ENCODE data around the gene EXOC6B. TPM values are rescaled to one million over a fixed set of nuclear protein-coding genes. Genes with fewer than 3 reads are reported as not detected.

Gene EXOC6B
- total and polyA plus RNA-seq, 2 of the 8 experiments (the other 6 are each of a cell fraction or from before 2014, with no cell fraction given) = 13.5 to 33.0 TPM

- Histone ChIP-seq H2AFZ (ENCODE audit: low read length) (no peak overlapping the region), H3K36me3 (ENCODE audit: control insufficient read depth in 2 of 4, insufficient read depth in 4 of 4, low read length in 3 of 4) (no peaks in the 10 kb centered on the region), H3K79me2 (ENCODE audit: control insufficient read depth in 1 of 2, insufficient read depth in 2 of 2, low read length in 2 of 2) (peaks cover 0 to 14% of the 10 kb centered on the region in 2 experiments; a peak in 2 of 4 replicates), H3K27me3 (replicated peaks in 1 of 4; ENCODE audit: control insufficient read depth in 3 of 4, extremely low read depth in 1 of 4, insufficient read depth in 3 of 4, low read length in 3 of 4) (no peaks in the 10 kb centered on the region), H3K23ac (ENCODE audit: insufficient read length) (no peak overlapping the region), H3K79me1 (ENCODE audit: low read depth, low read length) (no peaks in the 10 kb centered on the region), H3K27ac (ENCODE audit: low read depth, low read length) (no peak overlapping the region), H2BK15ac (ENCODE audit: low read length) (no peak overlapping the region), H3K14ac (ENCODE audit: insufficient read length) (no peak overlapping the region), H3K4me1 (replicated peaks in 1 of 4; ENCODE audit: control insufficient read depth in 3 of 4, insufficient read depth in 4 of 4, low read length in 3 of 4) (peaks cover 0 to 11% (median 1%) of the 10 kb centered on the region in 4 experiments; a peak in 3 of 7 replicates), H2AK5ac (ENCODE audit: low read depth, low read length) (no peak overlapping the region), H2BK5ac (ENCODE audit: low read depth, low read length) (no peak overlapping the region), H2BK12ac (ENCODE audit: low read depth, low read length) (no peak overlapping the region), H4K8ac (ENCODE audit: extremely low read depth, insufficient read depth, low read length) (no peak overlapping the region), H3K4me2 (ENCODE audit: insufficient read depth in 1 of 2, low read depth in 2 of 2, low read length in 2 of 2) (peak overlapping the region; percentile 46 to 57; a peak in 3 of 4 replicates), H3K9ac (replicated peaks in 1 of 4; ENCODE audit: extremely low read depth in 1 of 4, low read depth in 3 of 4, low read length in 3 of 4) (no peak overlapping the region), H3K4me3 (ENCODE audit: extremely low read depth in 1 of 4, insufficient read depth in 2 of 4, low read depth in 3 of 4, low read length in 4 of 4) (peak overlapping the region in 1 of 4 experiments; percentile 40; a peak in 1 of 8 replicates), H3K9me3 (ENCODE audit: insufficient read depth in 2 of 2, low read depth in 1 of 2, low read length in 1 of 2) (no peaks in the 10 kb centered on the region), H3K23me2 (ENCODE audit: low read depth, low read length) (no peaks in the 10 kb centered on the region), H4K5ac (ENCODE audit: insufficient read length, low read depth, low read length) (peak overlapping the region; percentile 56), H4K20me1 (replicated peaks in 1 of 2; ENCODE audit: control insufficient read depth in 1 of 2, insufficient read depth in 2 of 2, low read length in 2 of 2) (no peaks in the 10 kb centered on the region), H3K56ac (replicated peaks; ENCODE audit: insufficient read length, low read depth, low read length) (no peak overlapping the region), H3K4ac (replicated peaks; ENCODE audit: insufficient read length, low read depth, low read length) (no peak overlapping the region), H2BK120ac (replicated peaks; ENCODE audit: low read depth, low read length) (no peak overlapping the region), H2BK20ac (ENCODE audit: low read length) (no peak overlapping the region), H3K18ac (ENCODE audit: extremely low read depth, low read length) (no peak overlapping the region), H4K91ac (replicated peaks; ENCODE audit: insufficient read length, low read length) (no peak overlapping the region)
- no peak for DNase-seq (ENCODE audit: low read depth in 1 of 2, low spot score in 2 of 2)
- CTCF ChIA-PET (ENCODE audit: partially characterized antibody) = interaction anchor here (0.6 to 1.6 kb wide), 4 partner anchors 109 to 171 kb away, joined by 3 to 4 read pairs (median 3); no protein-coding TSS in a partner anchor
- POLR2A ChIA-PET (ENCODE audit: partially characterized antibody) = no interaction called here
- FAIRE-seq = peak; percentile 93
- WGBS, 2 experiments (ENCODE audit: extremely low coverage in 1 of 2, insufficient coverage in 1 of 2, insufficient read length in 1 of 2, insufficient replicate concordance in 2 of 2, low coverage in 1 of 2, low lambda C conversion rate in 2 of 2, missing lambda C conversion rate in 1 of 2) = 7% methylated on average over 3 of the region's 3 CpGs; no CpG with 5 or more reads in 1 of the 2 experiments
- no peak for TF ChIP-seq ASH2L (IDR thresholded peaks at IDR 0.05; ENCODE audit: low read length)
Observed at GRCh38 chr2:72750977-72751639, 74.7 kb downstream of the EXOC6B start.
